Neural progenitor cell (in vitro differentiated cells): ENCODE data around the gene ZSCAN2.

Source experiments
- CTCF ChIP-seq: fragments of 200-600 bp; sonication (generic); IDR thresholded peaks from 2 replicates; pipeline ENCODE4 v1.5.1; 2017; ENCODE audit warnings: antibody characterized with exemption, mild to moderate bottlenecking
- EZH2 ChIP-seq: fragments of 200-600 bp; sonication (generic); IDR thresholded peaks from 2 replicates; pipeline ENCODE4 v1.6.1; 2017; ENCODE audit warnings: antibody characterized with exemption, mild to moderate bottlenecking, moderate library complexity

GRCh38 chr15:84643838-84644237, 43.0 kb downstream of the ZSCAN2 start:
- no peak for TF ChIP-seq CTCF
- no peak for TF ChIP-seq EZH2
